LNCAP (cell line): ENCODE results near the gene SNRPE.

Experiments used
- TF ChIP-seq, protein P1 (sequence below): fragments of 450-650 bp; IDR thresholded peaks from 2 replicates; pipeline ENCODE4 v1.5.1; 2017; ENCODE audit warnings: mild to moderate bottlenecking

SNRPE gene

DNA sequence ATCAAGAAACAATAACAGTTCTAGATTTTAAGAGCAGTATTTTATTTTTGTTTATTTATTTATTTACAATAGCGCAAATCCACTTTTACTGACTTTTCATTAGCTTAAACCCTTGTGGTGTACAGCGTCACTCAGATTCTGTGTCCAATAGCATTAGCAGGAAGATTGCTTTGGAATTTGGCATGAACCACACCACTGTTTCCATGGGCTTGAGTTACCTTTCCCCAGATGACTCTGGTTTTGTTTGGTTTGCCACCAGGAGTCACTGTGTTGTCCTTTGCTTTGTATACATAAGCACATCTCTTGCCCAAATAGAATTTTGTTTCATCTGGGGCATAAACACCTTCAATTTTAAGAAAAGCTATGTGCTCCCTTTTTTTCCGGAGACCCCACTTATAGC lies 25.9 kb upstream of the SNRPE start:
- TF ChIP-seq, protein P1, sequence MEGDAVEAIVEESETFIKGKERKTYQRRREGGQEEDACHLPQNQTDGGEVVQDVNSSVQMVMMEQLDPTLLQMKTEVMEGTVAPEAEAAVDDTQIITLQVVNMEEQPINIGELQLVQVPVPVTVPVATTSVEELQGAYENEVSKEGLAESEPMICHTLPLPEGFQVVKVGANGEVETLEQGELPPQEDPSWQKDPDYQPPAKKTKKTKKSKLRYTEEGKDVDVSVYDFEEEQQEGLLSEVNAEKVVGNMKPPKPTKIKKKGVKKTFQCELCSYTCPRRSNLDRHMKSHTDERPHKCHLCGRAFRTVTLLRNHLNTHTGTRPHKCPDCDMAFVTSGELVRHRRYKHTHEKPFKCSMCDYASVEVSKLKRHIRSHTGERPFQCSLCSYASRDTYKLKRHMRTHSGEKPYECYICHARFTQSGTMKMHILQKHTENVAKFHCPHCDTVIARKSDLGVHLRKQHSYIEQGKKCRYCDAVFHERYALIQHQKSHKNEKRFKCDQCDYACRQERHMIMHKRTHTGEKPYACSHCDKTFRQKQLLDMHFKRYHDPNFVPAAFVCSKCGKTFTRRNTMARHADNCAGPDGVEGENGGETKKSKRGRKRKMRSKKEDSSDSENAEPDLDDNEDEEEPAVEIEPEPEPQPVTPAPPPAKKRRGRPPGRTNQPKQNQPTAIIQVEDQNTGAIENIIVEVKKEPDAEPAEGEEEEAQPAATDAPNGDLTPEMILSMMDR, result no peak

DNA sequence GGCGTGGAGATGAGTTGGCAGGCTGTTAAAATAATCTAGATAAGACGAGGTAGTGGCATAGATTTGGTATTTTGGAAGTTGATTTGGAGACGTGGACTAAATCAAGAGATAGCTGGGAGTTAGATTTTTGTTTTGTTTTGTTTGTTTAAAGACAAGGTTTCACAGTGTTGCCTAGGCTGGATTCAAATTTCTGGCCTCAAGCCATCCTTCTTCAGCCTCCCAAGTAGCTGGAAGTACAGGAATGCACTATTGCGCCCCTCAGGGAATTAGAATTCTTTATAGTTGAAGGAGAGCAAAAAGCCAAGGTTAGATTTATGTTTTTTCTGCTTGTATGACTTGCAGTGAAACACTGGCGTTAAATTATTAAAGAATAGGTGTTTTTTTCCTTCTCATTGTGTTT lies 22.3 kb upstream of the SNRPE start:
- TF ChIP-seq, protein P1, result no peak; the same call in 1 of the 2 replicates

DNA sequence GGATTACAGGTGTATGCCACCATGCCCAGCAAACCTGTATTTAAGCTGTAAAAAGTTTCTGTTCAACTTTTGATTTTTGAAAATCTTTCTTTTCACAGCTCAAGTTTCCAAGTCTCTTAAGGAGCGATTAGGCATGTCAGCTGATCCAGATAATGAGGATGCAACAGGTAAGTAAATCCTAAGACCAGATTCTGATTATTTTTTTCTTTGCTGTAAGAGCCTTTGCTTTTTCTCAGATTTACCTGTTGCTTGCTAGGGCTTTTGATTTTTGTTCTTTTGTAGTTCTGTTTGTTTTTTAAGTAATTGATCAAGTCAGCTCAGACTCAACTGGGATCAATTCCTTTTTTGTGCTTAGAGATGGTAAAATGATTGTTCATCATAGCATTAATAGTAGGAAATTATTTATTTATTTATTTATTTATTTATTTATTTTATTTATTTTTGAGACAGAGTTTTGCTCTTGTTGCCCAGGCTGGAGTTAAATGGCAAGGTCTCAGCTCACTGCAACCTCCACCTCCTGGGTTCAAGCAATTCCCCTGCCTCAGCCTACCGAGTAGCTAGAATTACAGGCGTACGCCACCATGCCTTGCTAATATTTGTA lies 21.1 kb upstream of the SNRPE start:
- TF ChIP-seq, protein P1, result no peak

DNA sequence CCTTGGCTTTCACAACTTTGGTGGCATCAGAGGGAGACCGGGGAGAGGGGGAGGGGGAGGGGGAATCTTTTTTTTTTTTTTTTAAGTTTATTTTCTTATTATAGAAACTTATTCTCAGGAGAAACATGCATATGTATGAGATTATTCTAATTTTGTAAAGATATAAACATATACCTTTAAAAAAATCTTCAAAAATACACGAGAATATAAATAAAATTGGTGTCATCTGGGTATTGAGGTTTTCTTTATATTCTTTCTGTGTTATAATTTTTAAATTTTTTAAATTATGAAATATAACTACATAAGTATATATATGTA lies 18.9 kb upstream of the SNRPE start:
- TF ChIP-seq, protein P1, result no peak

DNA sequence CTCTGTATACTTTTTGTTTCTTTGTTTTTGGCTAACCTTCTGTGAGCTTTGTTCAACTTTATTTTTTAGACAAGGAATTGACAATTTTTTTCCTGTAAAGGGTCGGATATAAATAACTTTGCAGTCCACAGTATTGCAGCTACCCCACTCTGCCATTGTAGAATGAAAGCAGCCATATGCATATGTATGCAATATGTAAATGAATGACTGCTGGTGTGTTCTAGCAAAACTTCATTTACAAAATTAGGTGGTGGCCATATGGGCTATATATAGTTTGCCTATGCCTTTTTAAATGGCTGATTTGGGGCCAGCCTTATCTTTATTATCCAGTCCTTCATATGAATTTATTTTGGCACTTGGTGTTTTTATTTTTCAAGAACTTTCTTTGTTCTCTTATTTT lies 18.0 kb upstream of the SNRPE start:
- TF ChIP-seq, protein P1, result no peak

DNA sequence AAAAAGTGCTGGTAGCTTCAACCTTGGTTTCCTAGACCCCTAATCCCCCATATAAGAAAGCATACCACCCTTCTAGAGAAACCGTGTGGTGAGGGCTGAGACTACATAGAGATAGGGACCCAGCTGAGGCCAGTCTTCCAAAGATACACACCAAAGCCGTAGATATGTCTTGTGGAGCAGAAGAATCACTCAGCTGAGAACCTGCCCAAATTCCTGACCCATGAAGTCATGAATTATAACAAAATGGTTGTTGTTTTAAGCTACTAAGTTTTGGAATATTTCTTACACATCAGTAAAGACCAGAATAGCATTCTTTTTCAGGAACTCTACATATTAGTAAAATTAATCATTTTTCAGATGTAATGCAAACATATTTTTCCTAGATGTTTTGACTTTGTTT lies 3.3 kb upstream of the SNRPE start:
- TF ChIP-seq, protein P1, result no peak

DNA sequence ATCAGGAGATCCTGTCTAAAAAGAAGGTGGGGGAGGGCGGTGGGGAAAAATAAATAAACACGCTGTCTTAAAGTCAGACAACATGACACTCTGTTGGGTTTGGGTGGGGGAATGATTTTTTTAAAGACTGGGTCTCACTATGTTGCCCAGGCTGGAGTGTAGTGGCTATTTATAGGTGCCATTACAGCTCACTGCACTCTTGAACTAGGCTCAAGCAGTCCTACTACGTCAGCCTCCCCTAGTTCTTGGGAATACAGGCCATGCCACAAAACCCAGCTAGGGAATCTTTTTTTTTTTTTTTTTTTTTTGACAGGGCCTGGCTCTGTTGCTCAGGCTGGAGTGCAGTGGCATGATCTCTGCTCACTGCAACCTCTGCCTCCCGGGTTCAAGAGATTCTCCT lies 2.4 kb upstream of the SNRPE start:
- TF ChIP-seq, protein P1, result no peak

DNA sequence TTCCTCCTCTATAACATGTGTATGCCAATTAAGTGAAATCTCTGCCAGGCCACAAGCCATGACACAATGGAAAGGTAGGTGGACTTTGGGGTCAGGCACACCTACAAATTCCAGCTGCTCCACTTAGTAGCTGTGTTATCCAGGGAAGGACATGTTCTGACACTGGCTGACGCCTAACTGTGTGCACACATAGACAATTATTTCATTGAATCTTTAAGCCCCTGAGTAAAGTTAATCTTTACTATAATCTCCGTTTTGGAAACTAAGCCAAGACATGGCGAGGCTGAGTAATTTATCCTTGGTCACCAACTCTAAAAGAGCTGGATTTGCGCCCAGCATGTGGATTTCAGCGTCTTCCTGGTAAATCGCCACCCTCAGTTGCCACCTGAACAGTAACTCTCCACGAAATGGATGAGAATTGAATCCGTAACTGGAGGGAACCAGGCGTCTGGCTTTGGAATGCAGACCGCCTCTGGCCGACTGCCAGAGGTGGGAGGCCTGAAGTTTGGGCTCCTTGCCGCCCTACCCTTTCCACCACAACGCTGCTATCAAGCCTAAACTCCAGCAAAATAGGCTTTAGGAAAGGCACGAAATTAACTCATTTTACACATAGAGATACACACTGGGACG lies 888 bp upstream of the SNRPE start:
- TF ChIP-seq, protein P1, result no peak
